GM19324 (cell line): ENCODE results near the gene SPC24.
"Not testable (repeated sequence)": the region's sequence is repeated elsewhere in the genome, so short reads cannot be mapped to it uniquely, and the experiment has no call there.

Source experiments
- ATAC-seq: cut with Tn5 transposase; IDR thresholded peaks from one replicate; pipeline ENCODE4 v1.9.1; 2021; ENCODE audit warnings: mild to moderate bottlenecking, moderate library complexity; ENCODE audit not compliant: unreplicated experiment, low FRiP score

The SPC24 gene

DNA sequence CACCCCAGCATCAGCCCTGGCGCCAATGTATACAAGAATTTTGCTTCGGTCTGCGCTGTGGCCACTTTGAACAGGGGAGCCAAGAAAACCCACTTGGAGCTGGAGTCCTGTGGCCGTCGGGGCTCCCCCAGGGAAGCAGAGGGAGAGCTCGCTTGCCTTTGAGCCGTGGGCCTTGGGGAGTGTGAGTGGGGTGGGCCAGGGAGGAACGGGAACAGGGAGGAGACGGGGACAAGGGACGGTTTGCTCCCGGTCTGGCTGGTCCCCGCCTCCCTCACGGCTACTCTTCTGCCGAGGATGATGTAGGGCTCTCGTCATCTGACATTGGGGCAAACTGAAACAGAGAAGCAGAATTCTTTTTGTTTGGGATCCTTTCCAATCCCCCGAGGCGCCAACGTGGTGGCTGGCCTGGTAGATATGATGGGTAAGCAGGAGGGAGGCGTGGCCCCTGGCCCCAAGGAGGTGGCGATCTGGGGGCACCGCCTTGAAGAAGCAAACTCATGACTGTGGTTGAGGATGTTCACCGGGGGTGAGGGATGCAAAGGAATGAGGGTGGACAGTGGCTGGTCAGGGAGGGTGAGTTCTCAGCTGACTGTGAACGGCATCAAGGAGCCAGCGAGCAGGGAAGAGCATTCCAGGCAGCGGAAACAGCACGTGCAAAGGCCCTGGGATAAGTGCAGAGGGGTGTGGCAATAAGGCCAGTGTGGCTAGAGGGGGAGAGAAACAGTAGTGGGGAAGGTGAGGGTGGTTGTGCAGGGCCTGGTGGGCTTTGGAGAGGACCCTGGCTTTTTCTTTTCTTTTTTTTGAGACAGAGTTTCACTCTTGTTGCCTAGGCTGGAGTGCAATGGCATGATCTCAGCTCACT, 10.9 kb upstream of the SPC24 start:
- ATAC-seq: no peak

- ATAC-seq: no peak
Measured at GRCh38 chr19:11165486-11166030, 10.0 kb upstream of the SPC24 start.

GRCh38 chr19:11164879-11165406, 9.4 kb upstream of the SPC24 start:
- no peak for ATAC-seq

DNA sequence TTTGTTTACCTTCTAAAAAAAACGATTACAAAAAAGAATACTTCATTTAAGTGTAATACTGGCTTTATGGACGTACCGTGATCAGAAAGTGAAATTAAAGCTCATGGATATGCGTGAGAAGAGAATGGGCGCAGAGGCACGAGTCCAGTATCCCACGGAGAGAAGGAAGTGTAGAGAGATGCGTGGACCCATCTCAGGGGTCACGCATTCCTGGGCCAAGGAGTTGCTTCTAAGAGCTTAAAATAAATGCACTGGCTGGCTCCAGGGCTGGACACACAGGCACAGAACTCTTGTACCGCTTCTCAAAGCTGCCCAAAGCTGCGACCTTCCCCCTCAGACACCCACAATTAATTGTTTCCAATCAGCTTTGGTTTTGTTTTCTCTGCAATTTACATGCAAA, 8.7 kb upstream of the SPC24 start:
- ATAC-seq: no peak

DNA sequence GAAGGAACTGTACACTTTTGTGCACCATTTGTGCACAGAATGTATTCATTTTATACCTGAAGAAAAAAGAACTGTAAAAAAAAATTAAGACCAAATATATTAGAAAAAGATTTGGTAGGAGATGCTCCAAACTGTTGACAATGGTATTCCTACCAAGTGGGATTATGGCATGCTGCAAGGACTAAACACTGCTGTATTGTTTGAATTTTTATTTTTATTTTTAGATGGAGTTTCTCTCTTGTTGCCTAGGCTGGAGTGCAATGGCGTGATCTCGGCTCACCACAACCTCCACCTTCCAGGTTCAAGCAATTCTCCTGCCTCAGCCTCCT, 4.8 kb upstream of the SPC24 start:
- ATAC-seq: not testable (repeated sequence)

- no peak for ATAC-seq
Measured at GRCh38 chr19:11159598-11160439, 4.2 kb upstream of the SPC24 start.

DNA sequence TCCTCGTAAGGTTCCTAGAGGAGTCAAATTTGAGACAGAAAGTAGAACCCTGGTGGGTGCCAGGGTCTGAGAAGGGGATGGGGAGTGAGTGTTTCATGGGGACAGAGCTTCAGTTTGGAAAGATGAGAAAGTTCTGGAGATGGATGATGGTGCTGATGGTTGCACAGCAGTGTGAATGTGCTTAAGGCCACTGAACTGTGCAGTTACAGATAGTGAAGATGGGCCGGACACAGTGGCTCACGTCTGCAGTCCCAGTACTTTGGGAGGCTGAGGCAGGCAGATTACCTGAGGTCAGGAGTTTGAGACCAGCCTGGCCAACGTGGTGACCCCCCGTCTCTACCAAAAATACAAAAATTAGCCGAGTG, 917 bp downstream of the SPC24 start:
- ATAC-seq: no peak

DNA sequence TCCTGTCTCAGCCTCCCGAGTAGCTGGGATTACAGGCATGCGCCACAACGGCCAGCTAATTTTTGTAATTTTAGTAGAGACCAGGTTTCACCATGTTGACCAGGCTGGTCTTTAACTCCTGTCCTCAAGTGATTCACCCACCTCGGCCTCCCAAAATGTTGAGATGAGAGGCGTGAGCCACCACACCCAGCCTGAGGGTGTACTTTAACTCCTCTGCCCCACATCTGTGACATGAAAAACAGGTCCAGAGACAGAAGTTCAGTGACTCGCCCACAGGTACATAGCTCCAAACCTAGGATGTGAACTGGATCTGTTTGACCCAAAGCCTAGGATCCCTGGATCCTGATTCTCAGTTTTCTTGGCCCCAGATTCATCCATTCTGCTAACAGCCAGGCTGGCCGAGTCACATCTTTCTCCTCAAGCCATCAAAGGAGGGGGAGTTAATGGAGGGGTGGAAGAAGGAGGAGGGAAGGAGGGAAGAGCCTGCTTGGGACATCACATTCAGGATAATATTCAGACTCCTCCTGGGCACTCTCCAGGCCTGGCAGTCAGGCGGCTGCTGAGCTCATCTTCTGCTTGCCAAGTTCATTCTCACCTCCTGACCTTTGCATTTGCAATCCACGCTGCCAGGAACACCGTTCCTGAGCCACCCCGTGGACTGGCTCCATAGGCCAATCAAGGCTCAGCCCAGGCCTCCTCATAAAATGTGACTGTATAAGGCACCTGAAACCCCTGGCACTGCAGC, 3.1 kb downstream of the SPC24 start:
- no peak for ATAC-seq

DNA sequence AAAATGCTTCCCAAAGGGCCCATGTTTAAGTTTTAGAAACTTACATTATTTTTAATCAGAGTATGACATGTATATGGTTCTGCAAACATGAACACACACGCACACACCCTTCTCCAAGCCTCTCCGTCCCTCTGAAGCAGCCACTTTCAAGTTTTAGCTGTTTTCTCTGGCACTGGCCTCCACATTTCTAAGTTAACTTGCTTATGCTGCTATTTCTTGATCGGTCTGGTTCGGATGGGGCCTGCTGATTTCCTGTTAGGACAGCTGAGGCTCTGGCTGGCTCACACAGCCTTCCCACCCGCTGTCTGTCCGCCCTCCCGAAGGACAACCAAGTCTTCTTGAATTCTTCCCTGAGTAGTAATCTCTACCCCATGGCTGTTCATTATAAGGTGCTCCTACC, 4.4 kb downstream of the SPC24 start:
- no peak for ATAC-seq

GRCh38 chr19:11148001-11148400, 7.6 kb downstream of the SPC24 start:
- ATAC-seq: no peak

GRCh38 chr19:11145536-11145924, 10.1 kb downstream of the SPC24 start:
- ATAC-seq: no peak

GRCh38 chr19:11142528-11143171, 12.9 kb downstream of the SPC24 start:
- no peak for ATAC-seq

DNA sequence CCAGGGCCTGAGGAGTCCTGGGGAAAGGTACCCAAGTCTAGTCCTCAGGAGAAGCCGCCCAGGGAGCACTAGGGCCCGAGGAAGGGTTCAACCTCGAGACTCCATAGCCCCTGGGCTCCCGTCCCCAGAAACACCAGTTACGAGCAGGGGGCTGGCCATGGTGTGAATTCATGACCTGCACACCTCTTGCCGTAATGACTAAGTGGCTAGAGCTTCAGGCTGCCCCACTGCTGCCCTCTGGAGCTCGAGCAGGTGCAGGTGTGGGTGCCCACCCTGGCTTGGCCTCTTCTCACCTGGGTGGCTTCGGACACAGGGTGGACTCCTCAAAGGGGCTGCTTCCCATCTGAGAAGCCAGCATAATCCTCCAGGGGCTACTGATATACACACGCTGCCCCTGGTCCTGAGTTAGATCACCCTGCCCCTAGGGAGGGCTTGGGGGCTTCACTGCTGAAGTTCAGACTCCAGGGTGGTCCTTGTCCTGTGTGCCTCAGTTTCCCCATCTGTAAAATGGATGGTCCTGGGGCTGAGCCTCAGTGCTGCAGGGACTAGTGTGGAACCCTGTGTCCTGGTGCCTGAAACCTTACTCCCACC, 13.6 kb downstream of the SPC24 start:
- no peak for ATAC-seq

DNA sequence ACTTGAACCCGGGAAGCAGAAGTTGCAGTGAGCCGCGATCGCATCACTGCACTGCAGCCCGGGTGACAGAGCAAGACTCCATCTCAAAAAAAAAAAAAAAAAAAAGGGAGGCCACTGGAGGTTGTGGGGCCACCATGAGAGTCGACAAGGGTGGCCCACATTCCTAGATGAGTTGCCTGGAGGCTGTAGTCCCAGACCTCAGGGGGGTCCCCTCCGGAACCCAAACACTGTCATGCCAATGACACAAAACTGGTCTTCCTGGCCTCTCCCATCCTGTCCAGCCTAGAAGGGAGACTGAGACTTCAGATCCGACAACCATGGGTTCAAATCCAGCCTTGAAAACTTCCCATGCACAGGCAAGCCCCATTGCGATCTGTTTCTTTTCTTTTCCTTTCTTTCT, 14.7 kb downstream of the SPC24 start:
- no peak for ATAC-seq

DNA sequence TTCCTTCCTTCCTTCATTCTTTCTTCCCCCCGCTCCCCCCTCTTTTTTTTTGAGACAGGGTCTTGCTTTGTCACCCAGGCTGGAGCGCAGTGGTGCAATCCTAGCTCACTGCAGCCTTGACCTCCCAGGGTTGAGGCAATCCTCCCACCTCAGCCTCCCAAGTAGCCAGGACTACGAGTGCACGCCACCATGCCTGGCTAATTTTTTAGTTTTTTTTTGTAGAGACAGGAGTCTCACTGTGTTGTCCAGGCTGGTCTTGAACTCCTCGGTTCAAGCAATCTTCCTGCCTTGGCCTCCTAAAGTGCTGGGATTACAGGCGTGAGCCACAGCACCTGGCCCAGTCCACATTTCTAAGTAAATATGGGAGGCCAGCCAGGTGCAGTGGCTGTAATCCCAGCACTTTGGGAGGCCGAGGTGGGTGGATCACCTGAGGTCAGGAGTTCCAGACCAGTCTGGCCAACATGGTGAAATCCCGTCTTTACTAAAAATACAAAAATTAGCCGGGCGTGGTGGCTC, 15.5 kb downstream of the SPC24 start:
- ATAC-seq: not testable (repeated sequence)

DNA sequence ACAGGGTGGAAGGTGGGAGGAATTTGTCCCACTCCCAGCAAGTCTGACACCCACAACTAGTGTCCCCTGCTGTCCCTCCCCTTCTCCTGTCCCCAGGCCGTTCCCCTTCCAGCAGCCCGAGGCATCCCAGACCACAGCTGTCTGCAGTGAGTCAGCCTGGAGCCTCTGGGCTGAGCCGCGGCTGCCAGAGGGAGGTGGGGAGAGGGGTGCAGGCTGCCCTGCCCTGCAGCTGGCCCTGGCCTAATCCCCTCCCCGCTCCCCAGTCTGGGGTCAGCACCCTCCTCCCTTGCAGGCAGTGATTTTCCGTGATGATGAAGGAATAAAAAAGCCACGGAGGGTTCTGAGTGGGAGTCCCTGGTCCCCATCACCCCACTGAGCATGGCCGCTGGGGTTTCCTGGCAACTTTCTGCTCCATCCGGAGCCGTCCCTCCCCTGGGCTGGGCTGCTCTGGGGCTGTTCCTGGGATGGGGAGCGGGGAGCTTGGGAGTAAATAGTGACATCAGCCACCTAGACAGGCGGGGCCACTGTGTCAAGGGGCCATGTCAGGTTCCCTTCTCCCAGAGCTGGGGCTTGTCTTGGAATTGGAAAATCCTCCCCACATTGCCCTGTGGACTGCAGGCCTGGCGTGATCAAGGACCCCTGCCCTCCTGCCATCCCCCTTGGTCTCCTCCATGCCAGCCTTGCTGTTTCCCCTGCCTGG, 16.8 kb downstream of the SPC24 start:
- ATAC-seq: no peak

- no peak for ATAC-seq
Measured at GRCh38 chr19:11137542-11138384, 17.8 kb downstream of the SPC24 start.
